ENCODE data around the gene ERVH48-1.
A peak's percentile ranks its signal among the peaks of the same experiment; 100 is the strongest.

Gene ERVH48-1

DNA sequence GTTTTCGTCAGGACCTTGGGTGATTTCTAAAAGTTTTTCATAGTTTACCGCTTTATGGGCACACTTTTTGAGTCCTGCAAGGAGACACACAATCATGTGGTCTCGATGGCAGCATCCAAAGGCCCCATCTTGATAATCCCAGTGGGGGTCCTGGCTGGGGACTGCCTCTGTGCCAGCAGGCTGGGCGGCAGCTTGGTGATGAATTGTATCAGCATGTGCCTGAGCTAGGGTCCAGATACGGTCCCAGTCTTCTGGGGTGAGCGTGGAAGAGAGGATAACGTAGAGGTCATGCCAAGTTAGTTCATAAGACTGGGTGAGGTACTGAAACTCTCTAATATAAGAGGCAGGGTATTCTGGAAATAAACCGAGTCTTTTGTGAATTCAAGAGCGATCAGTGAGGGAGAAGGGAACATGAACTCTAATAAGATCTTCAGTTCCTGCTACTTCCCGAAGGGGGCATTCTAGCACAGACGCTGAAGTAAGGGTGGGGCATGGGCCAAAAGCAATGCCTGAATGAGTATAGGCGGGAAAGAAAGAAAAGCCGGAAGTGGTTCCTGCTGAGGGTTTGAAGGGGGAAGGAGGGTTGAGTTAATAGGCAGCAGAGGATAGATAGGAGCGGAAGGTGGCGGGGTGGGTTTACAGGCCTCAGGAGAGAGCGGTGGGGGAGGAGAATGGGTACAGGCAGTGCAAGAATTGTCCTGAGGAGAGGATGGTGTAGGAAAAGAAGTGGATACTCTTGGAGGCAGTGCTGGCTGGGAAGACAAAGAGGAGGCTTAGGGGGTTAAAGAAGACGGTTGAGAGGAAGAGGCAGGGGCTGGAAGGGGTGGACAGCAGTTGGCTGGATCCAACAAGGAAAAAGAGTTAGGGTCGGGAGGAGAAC, 1.6 kb downstream of the ERVH48-1 start:
- peak overlapping the region in 1 of 2 experiments; percentile 47; a peak in 2 of 4 replicates for H3K4me3 ChIP-seq (ENCODE audit: low read depth in 1 of 2, low read length in 2 of 2)
- peak overlapping the region; percentile 72 for H2AFZ ChIP-seq (ENCODE audit: low read depth, low read length)
- peak; percentile 94 for DNase-seq
- no peaks in the 10 kb centered on the region for H3K9me3 ChIP-seq (ENCODE audit: insufficient read depth, low read length, severe bottlenecking)
- H3K27me3 ChIP-seq (ENCODE audit: insufficient read depth, low read length, poor library complexity): no peaks in the 10 kb centered on the region
- H4K20me1 ChIP-seq (ENCODE audit: insufficient read depth, low read length): no peaks in the 10 kb centered on the region
- peak overlapping the region; percentile 44 for H3K9ac ChIP-seq (ENCODE audit: low read depth, low read length)
- H3K36me3 ChIP-seq (ENCODE audit: insufficient read depth, low read length): no peaks in the 10 kb centered on the region
- peaks cover 28% of the 10 kb centered on the region for H3K4me1 ChIP-seq (ENCODE audit: insufficient read depth, low read length)
- TF ChIP-seq, protein P1, sequence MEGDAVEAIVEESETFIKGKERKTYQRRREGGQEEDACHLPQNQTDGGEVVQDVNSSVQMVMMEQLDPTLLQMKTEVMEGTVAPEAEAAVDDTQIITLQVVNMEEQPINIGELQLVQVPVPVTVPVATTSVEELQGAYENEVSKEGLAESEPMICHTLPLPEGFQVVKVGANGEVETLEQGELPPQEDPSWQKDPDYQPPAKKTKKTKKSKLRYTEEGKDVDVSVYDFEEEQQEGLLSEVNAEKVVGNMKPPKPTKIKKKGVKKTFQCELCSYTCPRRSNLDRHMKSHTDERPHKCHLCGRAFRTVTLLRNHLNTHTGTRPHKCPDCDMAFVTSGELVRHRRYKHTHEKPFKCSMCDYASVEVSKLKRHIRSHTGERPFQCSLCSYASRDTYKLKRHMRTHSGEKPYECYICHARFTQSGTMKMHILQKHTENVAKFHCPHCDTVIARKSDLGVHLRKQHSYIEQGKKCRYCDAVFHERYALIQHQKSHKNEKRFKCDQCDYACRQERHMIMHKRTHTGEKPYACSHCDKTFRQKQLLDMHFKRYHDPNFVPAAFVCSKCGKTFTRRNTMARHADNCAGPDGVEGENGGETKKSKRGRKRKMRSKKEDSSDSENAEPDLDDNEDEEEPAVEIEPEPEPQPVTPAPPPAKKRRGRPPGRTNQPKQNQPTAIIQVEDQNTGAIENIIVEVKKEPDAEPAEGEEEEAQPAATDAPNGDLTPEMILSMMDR (IDR thresholded peaks at IDR 0.05; ENCODE audit: borderline replicate concordance, extremely low read depth, low read length, poor library complexity, severe bottlenecking): peak; percentile 92
- TF ChIP-seq EZH2 (IDR thresholded peaks at IDR 0.05; ENCODE audit: borderline replicate concordance, low read depth, low read length, severe bottlenecking): no peak
- peaks cover 2% of the 10 kb centered on the region; the same call in 1 of the 2 replicates for H3K79me2 ChIP-seq (ENCODE audit: insufficient read depth, low read length)
- H3K4me2 ChIP-seq (ENCODE audit: insufficient read depth, low read length): peak overlapping the region; percentile 58
- H3K27ac ChIP-seq (ENCODE audit: low read length): peak overlapping the region; percentile 88
- peak; percentile 98 for ATAC-seq (ENCODE audit: insufficient read depth, low read depth)

GRCh38 chr21:42922918-42923317, 2.5 kb downstream of the ERVH48-1 start:
- H4K20me1 ChIP-seq (ENCODE audit: insufficient read depth, low read length): no peaks in the 10 kb centered on the region
- H3K4me1 ChIP-seq (ENCODE audit: insufficient read depth, low read length): peaks cover 28% of the 10 kb centered on the region
- ATAC-seq (ENCODE audit: insufficient read depth, low read depth) (no peak), DNase-seq (no peak)
- peaks cover 2% of the 10 kb centered on the region; the same call in 1 of the 2 replicates for H3K79me2 ChIP-seq (ENCODE audit: insufficient read depth, low read length)
- no peaks in the 10 kb centered on the region for H3K36me3 ChIP-seq (ENCODE audit: insufficient read depth, low read length)
- H2AFZ ChIP-seq (ENCODE audit: low read depth, low read length): no peak overlapping the region
- H3K9me3 ChIP-seq (ENCODE audit: insufficient read depth, low read length, severe bottlenecking): no peaks in the 10 kb centered on the region
- no peak overlapping the region for H3K9ac ChIP-seq (ENCODE audit: low read depth, low read length)
- no peaks in the 10 kb centered on the region for H3K27me3 ChIP-seq (ENCODE audit: insufficient read depth, low read length, poor library complexity)
- H3K27ac ChIP-seq (ENCODE audit: low read length): no peak overlapping the region
- H3K4me3 ChIP-seq (ENCODE audit: low read depth in 1 of 2, low read length in 2 of 2): no peak overlapping the region
- H3K4me2 ChIP-seq (ENCODE audit: insufficient read depth, low read length): no peak overlapping the region
- TF ChIP-seq, protein P1 (IDR thresholded peaks at IDR 0.05; ENCODE audit: borderline replicate concordance, extremely low read depth, low read length, poor library complexity, severe bottlenecking): no peak
- no peak for TF ChIP-seq EZH2 (IDR thresholded peaks at IDR 0.05; ENCODE audit: borderline replicate concordance, low read depth, low read length, severe bottlenecking)

- ATAC-seq (ENCODE audit: insufficient read depth, low read depth): no peak
- peaks cover 2% of the 10 kb centered on the region; the same call in 1 of the 2 replicates for H3K79me2 ChIP-seq (ENCODE audit: insufficient read depth, low read length)
- TF ChIP-seq, protein P1 (IDR thresholded peaks at IDR 0.05; ENCODE audit: borderline replicate concordance, extremely low read depth, low read length, poor library complexity, severe bottlenecking): no peak
- TF ChIP-seq EZH2 (IDR thresholded peaks at IDR 0.05; ENCODE audit: borderline replicate concordance, low read depth, low read length, severe bottlenecking): no peak
- H3K27ac ChIP-seq (ENCODE audit: low read length): no peak overlapping the region
- no peak for DNase-seq
- no peaks in the 10 kb centered on the region for H4K20me1 ChIP-seq (ENCODE audit: insufficient read depth, low read length)
- no peak overlapping the region for H3K4me2 ChIP-seq (ENCODE audit: insufficient read depth, low read length)
- no peaks in the 10 kb centered on the region for H3K36me3 ChIP-seq (ENCODE audit: insufficient read depth, low read length)
- no peak overlapping the region for H3K4me3 ChIP-seq (ENCODE audit: low read depth in 1 of 2, low read length in 2 of 2)
- H3K4me1 ChIP-seq (ENCODE audit: insufficient read depth, low read length): peaks cover 28% of the 10 kb centered on the region
- H3K9me3 ChIP-seq (ENCODE audit: insufficient read depth, low read length, severe bottlenecking): no peaks in the 10 kb centered on the region
- no peak overlapping the region for H3K9ac ChIP-seq (ENCODE audit: low read depth, low read length)
- no peak overlapping the region for H2AFZ ChIP-seq (ENCODE audit: low read depth, low read length)
- no peaks in the 10 kb centered on the region for H3K27me3 ChIP-seq (ENCODE audit: insufficient read depth, low read length, poor library complexity)
Observed at GRCh38 chr21:42921927-42922326, 3.5 kb downstream of the ERVH48-1 start.

Data from DND-41 (cell line).